Putamen (tissue), 1 donor: ENCODE measurements around the gene ROBO1.
"Not testable (repeated sequence)": the region's sequence is repeated elsewhere in the genome, so short reads cannot be mapped to it uniquely, and the experiment has no call there.

Experiments used
- DNase-seq: peaks from one replicate; pipeline ENCODE4 v3.0.0-alpha.2; 2016; ENCODE audit warnings: low spot score

The ROBO1 gene

DNA sequence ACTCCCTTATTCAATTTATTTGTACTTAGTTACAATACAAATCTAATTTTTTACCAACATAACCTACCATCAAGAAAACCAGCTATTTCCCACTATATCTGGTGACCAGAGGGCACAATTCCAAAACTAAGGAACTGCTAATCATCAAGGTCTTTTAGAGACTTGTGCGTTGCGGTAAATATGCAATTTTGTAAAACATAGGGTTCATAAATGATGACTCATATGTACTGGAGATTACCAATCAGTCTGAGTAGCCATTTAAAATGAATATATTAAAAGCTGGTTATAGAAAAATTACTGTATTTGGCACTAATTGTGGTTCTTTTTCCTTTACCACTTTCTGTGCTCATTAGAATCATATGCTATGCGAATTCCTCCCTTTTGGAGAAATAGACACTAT lies 859.6 kb downstream of the ROBO1 start:
- DNase-seq = no peak

DNA sequence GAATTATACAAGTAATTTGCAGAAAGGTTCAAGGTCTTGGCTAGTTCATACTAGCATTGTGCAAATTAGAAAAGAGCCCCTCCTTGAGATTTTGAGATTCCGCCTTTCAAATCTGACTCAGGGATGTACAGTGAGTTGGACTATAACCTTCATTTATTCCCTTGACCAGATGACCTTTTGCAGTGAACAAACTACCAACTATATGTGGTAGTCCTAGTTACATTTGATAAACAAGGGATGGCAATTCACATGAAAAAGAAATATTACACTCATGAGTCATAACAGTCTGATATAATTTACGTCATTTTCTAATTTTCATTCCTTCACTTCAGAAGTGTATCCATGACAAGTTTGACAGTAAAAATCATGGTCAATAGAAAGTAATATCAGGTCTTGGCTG lies 860.4 kb downstream of the ROBO1 start:
- no peak for DNase-seq

- DNase-seq = no peak
Observed at GRCh38 chr3:78906930-78907329, 860.9 kb downstream of the ROBO1 start.

- DNase-seq = no peak
Observed at GRCh38 chr3:78906245-78906644, 861.6 kb downstream of the ROBO1 start.

GRCh38 chr3:78905700-78906099 lies 862.1 kb downstream of the ROBO1 start:
- DNase-seq = peak; percentile 36

GRCh38 chr3:78901544-78901943 lies 866.3 kb downstream of the ROBO1 start:
- no peak for DNase-seq

DNA sequence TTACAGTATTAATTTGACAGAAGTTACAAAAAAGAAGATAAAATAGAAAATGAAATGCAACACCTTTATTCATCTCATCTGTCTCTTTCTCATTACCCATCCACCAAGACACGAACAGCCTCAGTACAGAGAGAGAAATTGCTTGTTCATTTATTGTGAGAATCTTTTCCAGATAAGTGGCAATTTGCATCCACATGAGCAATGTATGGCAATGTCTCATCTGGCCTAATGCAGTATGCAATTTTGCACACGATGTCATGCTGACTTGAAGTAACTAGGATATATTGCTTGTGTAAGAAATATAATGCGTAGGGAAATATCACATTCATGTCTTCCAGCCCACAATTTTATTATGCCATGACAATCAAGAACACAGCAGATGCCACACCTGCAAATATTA lies 866.9 kb downstream of the ROBO1 start:
- DNase-seq = no peak

GRCh38 chr3:78900426-78900825 lies 867.4 kb downstream of the ROBO1 start:
- DNase-seq = no peak

- DNase-seq = no peak
Observed at GRCh38 chr3:78895528-78895927, 872.3 kb downstream of the ROBO1 start.

DNA sequence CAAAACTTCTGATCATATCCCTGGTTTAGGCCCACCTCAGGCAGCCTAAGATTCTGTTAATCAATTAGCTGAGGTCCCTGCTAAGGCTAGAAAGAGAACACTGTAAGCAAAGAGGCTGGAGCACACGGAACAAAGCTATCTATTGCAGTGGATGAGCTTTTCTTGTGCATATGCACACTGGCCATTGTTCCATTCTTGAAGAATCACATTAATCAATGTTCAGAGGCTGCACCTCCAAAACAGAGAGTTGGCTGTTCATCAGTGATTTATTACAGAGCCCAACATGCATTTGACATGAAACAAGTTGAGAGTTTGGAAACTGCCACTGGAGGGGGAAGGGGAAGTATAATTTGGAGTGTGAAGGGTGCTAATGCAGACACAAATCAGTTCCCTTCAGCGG lies 873.0 kb downstream of the ROBO1 start:
- DNase-seq = no peak

GRCh38 chr3:78893161-78893560 lies 874.6 kb downstream of the ROBO1 start:
- no peak for DNase-seq

GRCh38 chr3:78889348-78889747 lies 878.5 kb downstream of the ROBO1 start:
- DNase-seq = no peak

DNA sequence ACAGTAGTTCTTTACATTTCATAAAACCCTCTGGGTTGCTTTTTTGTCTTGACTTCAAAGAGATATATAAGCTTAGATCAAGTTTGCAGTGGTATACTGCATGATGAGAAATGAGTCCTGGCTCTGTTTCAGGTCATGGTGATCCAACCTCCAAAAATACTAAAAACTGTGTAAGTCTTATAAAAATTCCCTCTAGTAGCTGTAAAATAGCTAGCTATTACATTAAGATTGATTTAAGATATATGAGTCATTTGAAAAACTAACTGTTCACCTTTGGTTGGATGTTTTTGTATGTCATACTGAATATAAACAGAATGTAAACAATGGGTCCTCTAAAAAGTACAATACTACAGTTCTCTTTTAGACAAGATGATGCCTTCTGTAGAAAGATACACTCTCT lies 879.2 kb downstream of the ROBO1 start:
- no peak for DNase-seq

DNA sequence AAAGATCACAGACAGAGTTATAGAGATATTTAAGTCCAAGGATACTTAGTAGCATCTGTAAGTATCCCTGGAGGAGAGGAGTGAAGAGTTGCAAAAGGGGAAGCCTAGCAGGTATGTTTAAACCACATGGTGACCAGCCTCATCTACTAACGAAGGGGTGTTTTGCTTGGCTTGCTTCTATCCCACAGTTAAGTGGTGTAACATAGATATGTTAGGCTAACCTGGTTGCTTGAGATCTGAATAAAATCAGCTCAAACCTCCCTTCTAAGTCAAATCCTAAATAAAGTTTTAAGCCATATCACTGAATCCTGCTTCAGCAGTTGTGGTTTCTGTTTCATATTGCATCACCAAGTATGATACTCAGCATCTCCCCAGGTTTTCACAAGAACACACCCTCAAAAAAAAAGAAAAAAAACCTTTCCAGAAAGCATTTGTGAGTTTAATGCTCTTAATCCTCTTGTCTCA lies 880.2 kb downstream of the ROBO1 start:
- no peak for DNase-seq

GRCh38 chr3:78887029-78887428 lies 880.8 kb downstream of the ROBO1 start:
- DNase-seq = no peak

GRCh38 chr3:78884567-78884966 lies 883.2 kb downstream of the ROBO1 start:
- DNase-seq = not testable (repeated sequence)

DNA sequence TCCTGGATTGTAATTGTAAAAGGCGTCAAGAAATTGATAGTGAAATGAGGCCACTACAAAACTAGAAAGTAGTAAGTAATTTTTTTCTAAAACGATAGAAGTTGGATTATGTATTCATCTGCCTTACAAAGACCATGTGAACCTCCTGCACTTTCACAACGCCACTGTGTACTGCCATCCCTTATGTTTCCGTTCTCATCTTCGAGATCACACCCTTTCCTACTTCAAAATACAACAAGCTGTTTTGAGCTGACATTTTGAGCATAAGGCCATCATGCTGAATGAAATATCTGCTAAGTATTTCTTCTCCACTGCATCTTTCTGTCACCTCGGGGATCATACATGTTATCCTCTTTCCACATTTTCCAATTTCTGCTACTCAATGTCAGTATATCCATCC lies 885.5 kb downstream of the ROBO1 start:
- DNase-seq = no peak

DNA sequence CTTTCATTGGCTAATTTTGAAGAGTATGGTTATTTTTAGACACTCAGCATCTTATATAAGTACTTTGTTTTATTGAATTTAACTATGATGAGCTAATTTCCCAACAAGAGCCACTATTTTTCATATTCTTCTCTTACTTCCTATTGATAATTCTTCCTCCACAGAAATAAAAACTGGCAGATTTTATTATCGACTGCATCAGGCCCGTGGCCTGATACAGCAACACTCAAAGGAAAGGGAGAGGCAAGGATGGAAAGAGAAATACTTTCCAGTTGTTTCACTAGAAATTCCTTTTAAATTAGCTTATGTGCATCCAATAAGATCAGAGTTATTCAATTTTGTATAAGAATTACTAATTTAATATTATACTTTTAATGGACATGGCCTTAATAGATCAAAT lies 886.3 kb downstream of the ROBO1 start:
- no peak for DNase-seq

GRCh38 chr3:78880603-78881461 lies 887.0 kb downstream of the ROBO1 start:
- no peak for DNase-seq

GRCh38 chr3:78879295-78879860 lies 888.4 kb downstream of the ROBO1 start:
- no peak for DNase-seq

DNA sequence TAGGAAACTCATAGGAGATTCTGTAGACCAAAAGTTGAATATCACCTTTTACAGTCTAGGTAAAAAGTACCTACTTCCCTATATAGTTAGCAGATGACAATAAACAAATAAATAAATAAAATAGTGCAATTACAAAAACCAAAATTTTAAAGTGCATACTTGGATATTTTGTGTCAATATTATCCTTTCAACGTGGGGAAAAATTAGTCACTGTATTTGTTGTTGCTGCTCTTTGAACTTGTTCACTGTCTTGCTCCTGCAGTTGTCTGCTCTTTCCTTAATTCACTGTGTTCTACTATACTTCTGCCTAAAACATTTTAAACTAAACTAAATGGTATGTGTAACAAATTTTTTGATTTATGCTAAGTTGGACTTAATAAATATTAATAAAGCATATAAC lies 889.0 kb downstream of the ROBO1 start:
- DNase-seq = no peak

DNA sequence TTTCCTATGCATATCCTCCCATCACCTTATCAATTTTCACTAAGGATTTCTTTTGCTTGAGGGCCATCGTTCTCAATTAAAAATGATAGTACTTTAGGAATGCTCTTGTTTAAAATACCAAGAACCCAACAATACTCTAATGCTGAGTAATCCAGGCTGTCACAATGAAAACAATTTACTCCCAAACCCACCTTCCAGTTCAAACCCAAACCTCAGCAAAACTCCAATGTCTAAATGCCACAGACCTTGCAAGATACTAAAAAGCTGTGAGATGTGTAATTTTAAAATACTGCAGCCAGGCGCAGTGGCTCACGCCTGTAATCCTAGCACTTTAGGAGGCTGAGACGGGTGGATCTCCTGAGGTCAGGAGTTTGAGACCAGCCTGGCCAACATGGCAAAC lies 889.8 kb downstream of the ROBO1 start:
- no peak for DNase-seq

GRCh38 chr3:78875851-78876250 lies 891.9 kb downstream of the ROBO1 start:
- no peak for DNase-seq

- DNase-seq = no peak
Observed at GRCh38 chr3:78875436-78875835, 892.4 kb downstream of the ROBO1 start.
